ENCODE data around the gene TAF4.
"Not testable (repeated sequence)": the region's sequence is repeated elsewhere in the genome, so short reads cannot be mapped to it uniquely, and the experiment has no call there.

Gene TAF4

DNA sequence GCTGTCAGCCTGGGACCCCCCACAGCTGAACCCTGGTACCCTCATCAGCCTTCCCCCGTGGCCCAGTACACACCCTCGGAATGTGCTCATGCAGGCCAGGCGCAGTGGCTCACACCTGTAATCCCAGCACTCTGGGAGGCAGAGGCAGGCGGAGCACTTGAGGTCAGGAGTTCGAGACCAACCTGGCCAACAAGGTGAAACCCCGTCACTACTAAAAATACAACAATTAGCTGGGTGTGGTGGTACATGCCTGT lies 9.9 kb downstream of the TAF4 start:
- not testable (repeated sequence) for DNase-seq

DNA sequence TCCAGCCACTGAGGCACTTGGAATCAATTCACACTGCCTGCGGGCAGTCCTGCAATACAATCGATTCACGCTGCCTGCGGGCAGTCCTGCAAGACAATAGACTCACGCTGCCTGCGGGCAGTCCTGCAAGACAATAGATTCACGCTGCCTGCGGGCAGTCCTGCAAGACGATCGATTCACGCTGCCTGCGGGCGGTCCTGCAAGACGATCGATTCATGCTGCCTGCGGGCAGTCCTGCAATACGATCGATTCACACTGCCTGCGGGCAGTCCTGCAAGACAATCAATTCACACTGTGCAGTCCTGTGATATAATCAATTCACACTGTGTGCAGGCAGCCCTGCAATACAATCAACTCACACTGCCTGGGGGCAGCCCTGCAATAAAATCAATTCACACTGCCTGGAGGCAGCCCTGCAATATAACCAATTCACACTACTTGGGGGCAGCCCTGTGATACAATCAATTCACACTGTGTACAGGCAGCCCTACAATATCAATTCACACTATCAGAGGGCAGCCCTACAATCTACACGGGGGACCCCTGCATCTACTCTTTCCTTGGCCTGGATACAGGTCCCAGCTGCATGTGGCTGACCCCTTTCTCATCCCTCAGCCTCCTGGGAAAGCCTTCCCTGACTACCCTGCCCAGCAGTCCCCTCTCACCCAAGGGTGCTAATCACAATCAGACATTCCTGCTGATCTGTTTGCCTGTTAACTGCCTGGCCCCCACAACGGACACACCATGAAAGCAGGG lies 10.4 kb downstream of the TAF4 start:
- DNase-seq, result no peak

DNA sequence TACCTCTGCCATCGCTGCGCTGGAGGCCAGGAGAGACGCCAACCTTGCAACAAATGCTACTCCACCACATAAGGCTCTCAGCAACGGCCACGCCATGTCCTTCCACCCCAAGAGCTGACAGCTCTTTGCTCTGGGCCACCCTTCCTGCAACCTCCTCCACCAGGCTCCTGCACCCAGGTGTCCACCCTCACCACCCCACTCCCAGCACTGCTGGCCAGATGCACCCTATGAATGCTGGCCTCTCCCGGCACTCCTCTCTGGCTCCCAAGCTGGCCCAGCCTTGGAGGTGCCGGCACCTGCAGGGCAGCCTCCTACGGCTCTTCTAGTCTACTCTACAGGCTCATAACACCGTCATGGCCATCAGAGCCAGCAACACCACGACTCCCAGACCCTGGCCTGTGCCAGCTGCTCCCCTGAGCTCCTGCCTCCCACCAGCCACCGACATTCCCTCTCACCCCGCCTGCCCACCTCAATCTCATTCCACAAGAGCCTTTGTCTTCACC lies 11.2 kb downstream of the TAF4 start:
- no peak for DNase-seq

DNA sequence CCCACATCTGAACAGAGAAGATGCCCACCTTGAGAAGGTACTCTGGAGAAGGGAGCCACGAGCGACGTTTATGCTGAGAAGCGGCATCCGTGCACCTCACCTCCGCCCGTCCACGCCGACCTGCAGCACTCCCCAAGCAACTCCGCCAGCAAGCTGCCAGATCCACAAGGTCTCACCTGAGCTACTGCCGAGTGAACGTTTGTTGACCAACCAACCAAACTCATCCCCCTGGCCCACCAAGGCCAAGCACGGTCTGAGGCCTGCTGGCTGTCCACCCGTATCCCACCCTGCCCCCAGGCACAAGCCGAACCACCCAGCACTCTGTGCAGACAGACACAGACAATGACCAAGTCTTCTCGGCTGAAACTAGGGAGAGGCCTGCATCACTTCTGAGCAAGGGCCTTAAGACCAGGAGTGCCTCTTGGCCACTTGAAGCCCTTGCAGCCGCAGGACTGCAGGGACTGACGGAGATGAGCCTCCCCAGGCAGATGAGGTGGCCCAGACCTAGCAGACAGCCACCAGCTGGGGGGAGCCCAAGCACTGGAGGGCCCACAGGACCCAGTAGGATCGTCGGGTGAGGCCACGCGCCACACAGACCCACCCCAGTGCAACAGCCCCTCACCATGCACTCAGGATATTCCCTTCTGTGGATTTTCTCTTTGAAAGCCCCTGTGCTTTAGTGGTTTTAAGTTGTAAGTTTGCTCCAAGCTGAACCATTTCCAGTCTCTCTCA lies 12.1 kb downstream of the TAF4 start:
- no peak for DNase-seq

DNA sequence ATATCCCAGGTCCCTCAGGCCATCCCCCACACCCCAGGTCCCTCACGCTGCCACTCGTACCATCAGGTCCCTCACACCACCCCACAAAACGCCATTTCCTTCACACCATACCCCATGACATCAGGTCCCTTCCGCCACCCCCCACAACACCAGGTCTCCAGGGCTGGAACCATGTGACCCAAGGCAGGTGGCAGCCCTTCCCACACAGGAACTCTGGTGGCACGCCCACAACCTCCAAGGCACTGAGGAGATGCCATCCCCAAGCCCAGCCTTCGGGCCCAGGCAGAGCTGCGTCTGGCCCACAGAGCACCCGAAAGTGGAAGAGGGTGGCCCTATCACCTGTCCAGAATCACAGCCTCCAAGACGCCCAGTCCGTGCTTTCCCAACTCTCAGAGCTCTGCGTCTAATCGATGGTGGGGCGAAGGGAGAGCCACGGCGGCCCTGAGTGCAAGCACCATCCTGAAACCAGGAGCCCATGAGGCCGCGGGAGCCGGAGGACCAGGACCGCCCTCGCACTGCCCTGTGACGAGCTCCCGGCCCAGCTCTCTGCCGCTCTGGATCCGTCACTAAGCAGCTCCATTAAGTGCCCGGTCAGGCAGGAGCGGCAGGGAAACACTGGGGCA lies 12.7 kb downstream of the TAF4 start:
- DNase-seq, result no peak

DNA sequence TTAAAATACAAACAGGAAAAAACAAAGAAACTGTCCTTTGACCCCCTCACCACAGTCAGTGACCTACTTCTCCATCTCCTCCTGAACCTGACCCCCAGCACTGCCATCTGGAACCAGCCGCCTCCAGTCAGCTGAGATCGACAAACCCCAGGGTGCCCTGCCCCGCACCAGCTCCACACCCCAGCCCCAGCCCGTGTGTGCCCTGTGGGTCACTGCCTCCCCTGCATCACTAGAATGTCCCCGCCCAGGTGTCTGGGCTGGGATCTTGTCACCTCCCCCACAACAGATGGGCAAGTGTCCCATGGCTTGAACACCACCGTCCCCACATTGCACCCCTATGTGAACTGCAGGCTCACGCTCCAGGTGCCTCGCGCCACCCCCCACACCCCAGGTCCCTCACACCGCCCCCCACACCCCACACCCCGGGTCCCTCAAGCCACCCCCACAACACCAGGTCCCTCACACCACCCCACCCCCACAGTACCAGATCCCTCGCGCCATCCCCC lies 13.3 kb downstream of the TAF4 start:
- DNase-seq, result no peak

DNA sequence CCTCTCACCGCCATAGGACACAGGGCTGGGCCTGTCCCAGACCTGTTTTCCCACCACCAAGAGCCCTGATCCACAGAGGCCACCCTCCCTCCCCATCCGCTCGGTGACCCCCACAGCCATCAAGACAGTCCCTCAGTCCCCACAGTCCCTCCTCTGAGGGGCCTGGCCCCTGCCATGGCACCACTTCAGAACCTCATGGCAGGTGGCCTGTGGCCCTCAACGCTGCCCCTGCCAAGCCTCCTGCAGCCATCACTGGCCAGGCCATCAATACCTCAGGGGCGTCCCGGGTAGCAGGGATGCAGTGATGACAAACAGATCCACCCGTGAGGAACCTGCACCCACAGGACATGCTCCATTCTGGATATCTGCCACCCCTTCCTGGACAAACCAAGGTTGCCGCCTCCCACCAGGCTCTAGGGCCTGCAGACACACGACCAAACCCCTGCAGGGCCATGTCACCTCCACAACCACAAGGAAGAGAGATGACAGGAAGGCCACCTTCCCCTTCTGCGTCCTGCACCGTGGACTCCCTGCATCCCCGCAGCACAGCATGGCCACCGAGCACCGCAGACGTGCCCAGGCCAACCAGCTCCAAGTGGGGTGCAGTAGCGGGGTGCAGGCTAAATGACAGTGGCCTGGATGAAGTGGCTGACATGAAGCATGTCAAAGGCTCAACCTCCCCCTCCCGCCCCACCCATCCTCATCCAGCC lies 14.0 kb downstream of the TAF4 start:
- no peak for DNase-seq

DNA sequence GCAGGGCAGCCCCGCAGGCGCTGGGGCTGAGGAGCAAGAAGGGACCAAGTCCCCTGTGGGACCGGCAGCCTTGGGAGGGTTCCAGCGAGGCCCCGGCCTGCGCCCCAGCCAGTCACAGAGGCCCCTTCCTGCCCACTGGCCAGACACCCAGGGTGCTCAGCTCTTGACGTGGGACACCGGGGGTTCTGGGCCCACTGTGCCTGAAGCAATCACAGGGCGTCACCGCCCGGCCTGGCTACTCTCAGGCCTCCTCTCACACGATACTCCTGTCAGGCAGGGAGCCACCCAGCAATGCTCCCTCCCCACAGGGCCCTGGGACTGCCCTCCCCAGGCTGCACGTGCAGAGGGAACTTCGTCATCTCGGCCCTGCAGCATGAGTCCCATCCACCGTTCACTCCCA lies 14.5 kb downstream of the TAF4 start:
- DNase-seq, result no peak

DNA sequence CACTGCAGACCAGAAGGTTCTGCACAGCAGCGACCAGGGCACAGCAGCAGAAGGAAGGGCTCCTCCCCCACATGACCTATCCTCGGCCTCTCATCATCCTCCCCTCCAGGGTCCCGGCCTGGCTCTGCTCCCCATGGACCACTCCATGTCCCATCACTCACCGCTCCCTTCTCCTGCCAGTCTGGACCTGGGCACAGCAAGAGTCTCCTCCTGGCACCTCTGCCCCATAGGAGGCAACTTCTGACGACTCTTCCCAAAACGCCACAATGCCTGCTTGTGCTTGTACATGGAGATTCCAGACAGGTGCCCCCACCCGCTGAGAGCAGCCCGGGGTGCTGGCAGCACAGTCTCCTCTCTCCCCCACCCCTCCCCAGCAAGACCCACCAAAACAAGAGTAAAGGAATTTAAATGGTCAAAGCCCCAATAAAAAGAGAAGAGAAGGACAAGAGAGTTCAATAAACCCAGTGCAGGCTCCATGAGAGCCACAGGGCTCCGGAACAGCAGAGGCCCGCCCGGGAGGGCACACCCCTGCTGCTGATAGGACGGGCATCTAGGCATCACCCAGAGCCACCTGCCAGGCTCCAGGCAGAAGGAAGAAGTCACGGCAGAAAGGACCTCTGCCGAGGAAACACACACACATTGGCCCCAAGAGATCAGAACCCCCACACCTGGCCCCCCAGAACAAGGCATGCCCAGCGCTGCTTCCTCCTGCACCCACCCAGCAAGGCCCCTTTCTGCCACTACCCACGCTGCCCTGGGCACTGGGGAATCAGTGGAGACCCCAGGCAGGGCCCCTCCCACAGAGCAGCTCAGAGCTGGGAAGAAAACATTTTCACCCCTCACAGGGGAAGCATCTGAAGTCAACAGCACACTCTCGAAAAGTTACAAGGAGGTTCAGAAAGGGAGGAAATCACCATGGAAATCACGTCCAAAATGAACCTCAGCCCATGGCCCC lies 15.2 kb downstream of the TAF4 start:
- DNase-seq, result no peak

DNA sequence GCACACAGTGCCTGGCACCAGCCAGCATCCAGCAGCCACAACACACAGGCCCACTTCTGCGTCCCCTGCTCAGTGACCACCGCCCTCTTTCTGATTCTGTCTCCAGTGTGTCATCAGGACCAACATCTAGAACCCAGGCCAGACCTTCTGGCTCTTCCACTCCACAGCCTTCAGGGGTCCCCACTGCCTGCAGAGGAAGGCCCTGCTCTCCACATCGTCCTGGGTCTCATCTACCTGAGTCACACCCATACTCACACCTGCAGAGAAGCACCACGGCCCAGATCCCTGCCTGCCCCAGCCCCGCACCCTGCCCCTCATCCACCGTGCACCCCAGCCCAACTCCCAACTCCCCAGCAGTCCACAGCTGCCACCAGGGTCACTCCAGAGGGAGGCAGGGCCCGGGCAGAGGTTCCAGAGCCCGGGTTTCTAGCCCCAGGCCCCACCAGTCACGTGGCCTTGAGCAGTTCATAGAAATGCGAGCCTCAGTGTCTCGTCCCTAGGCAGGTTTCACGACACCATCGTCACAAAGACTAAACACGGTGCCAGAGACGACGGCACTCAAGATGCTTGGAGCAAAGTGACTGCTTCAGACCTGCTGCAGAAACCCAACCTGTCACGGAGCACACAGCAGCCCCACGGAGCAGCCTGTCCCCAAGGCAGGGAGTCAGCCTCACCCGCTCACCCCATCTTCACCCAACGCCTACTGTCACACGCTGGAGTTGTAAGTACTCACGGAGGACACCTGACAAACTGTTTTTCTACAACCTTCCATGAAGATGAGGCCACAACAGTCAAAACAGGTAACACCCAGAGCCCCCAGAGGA lies 16.1 kb downstream of the TAF4 start:
- no peak for DNase-seq

DNA sequence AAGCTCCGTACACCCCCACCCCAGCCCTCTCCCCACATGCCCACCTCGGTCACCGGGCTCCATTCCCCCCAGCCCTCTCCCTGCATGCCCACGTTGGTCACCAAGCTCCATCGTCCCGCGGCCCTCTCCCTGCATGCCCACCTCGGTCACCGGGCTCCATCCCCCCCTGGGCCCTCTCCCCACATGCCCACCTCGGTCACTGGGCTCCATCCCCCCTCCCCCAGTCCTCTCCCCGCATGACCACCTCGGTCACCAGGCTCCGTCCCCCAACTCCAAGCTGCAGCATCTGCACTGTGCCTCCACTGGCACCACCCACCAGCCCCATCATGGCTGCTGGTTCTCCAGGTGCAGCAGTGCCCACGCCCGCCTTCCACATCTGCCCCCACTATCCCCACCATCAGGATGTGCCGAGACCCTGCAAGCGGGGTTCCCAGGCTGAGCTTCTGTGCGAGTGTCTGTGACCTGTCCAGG lies 16.8 kb downstream of the TAF4 start:
- no peak for DNase-seq

DNA sequence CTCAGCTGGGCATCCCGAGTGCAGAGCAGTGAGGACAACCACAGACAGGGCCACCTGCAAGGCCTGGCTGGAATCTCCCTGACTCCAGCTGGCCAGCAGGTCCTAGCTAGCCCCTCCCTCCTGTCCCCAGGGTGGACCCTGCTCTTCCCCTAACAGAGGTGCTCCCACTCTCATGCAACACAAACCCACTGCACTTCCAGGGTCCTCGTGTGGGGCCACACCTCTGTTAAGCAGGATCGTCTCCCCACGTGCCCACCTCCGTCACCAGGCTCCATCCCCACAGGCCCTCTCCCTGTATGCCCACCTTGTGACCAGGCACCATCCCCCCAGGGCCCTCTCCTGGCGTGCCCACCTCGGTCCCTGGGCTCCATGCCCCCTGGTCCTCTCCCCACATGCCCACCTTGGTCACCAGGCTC lies 17.3 kb downstream of the TAF4 start:
- DNase-seq, result no peak

DNA sequence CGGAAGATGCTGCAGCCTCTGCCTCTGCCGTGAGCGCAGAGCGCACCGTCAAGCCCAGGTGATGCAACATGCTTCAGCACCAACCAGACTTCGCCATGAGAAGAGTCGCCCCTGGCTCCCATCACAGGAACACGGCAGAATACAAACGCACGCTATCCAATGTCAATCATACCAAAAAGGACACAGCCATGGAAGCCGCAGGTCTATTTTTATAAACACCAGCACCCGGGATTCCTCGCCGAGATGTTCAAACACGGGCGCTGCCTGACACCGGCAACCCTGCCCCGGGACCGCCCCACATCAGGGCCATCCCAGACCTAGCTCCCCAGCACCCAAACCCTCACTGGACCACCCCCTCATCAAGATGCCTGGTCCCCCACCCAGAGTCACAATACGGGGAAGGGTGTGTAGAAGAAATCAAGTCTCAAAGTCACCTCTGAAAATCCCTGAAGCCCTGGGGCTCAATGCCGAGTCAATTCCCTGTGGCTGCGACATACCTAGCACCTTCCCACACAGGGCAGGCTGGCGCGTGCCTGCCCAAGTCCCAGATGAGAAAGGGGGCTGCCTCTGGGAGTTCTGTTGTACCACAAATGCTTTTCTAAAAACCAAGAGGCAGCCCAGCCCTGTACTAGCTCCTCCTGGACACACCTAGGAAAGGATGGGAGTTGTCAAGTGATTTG lies 17.9 kb downstream of the TAF4 start:
- DNase-seq, result no peak

DNA sequence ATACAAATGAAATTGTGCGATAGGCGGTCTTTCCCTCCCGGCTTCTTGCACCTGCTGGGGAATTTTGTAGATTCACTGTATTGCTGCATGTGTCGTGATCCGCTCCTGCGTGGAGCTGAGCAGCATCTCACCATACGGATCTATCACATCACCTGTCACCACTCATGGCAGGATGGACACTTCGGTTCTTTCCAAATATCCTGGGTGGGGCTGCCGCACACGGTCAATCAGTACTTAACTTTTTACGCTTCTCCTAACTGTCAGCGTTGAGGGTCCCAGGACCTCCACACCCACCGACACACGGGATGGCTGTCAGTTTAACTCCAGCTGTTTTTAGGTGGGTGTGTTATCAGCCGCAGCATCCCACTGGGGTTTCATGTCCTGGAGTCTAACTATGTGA lies 19.2 kb downstream of the TAF4 start:
- no peak for DNase-seq

DNA sequence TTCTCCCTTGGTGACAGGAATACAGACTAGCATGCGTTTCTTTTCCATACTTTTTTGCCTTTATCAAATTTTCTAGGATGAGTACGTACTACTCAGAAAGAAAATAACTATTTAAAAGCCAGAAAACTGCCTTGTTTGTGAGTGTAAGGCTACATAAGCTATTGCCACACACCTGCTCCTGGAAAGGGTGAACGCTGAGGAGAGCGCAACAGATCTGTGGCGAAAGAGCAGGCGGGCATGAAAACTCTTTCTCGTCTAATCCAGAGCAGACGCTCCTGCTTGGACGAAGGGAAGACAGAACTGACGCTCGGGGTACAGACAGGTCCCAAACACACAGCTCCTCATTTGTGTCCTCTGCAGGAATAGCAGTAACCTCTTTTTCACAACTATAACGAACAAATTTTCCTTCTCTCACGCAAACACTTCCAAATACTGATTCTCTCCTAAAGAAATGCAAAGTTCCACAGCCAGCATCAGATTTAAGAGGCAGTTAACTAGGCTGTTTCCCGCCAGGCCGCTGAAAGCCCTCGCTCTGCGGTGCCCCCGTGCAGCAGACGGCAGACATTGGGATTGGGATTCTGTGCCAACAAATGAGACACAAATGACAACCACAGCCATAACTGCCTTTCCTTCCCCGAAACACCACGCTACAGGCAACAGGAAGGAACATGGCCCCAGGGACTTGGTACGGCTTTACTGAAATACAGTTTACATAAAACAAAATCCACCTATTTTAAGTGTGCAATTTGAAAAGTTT lies 20.0 kb downstream of the TAF4 start:
- DNase-seq, result no peak

DNA sequence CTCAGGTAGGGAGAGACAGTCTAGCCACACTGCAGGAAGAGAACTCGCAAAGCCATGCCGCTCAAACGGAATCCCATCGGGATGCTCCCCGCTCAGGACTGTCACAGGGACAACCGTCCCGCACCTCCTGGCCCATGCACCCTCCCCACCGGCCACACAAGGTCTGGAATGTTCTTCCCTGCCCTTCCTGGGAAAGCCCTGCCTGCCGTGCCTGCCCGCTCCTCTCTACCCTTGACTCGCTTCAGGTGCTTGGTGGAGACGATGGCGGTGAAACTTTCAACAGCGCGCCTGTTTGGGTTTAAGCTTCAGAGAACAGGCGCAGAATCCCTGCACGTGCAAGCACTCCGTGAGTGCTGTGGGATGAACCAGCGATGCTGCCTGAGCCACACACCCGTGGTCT lies 20.6 kb downstream of the TAF4 start:
- DNase-seq, result no peak

DNA sequence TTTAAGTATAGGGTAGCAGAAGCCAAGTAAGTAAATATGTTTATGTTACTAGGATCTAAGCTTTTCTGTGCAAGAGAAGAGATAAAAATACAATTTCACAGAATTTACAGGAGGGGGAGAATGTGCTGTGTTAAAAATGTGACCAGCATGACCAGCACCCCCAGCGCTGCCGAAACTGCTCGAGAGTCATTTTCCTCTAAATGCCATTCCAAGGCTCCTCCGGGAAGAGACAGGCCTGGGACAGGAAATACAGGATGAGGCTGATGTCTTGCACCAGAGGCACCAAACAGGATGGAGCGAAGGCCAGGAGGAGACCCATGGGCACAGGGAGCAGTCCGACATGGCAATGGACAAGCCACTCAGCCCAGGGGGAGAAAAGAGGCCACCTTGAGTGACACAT lies 21.1 kb downstream of the TAF4 start:
- no peak for DNase-seq

DNA sequence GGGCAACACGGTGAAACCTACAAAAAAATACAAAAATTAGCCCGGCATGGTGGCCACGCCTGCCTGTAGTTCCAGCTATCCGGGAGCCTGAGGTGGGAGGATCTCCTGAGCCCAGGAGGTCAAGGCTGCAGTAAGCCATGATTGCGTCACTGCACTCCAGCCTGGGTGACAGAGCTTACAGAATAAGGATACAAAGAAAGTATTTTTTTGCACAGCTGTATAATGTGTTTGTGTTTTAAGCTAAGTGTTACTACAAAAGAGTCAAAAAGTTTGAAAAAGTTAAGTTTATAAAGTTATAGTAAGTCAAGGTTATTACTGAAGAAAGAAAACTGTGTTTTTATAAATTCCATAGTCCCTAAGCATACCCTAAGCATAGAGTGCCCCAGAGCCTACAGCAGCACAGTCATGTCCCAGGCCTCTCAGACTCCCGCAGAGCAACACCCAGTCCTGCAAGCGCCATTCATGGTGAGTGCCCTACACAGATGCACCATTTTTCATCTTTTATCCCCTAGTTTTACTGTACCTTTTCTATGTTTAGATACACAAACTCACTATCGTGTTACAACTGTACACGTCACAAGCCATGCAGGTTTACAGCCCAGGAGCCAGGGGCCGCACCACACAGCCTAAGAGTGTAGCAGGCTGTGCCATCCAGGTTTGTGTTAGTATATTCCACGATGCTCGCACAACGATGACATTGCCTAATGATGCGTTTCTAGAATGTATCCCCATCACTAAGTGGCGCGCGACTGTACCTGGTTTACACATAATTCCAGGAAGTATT lies 22.4 kb downstream of the TAF4 start:
- no peak for DNase-seq
